ENCODE data around the gene STRA8.

The STRA8 gene

DNA sequence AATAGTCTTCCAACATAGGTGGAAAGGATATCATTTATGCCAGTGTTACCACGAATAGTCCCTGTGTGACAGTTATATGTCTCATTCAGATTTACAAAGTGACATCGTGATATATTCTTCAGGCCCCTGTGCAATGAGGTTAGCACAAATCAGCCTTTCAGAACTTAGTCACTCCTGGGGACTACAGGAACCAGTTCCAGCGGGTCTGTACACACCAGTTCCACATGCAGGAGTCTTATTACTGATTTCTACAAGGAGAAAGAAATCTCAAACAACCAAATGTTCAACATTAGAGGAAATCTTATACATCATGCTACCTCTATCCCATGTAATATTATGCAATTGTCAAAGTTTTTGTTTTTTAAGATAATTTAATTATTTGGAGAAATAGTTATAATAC, 17.9 kb upstream of the STRA8 start:
- no peaks in the 10 kb centered on the region for H3K36me3 ChIP-seq (ENCODE audit: control insufficient read depth, insufficient read depth, low read length)
- DNase-seq (ENCODE audit: extremely low read depth, insufficient read length) = no peak
- no peak overlapping the region for H3K4me3 ChIP-seq (replicated peaks; ENCODE audit: low read depth, low read length)
- TF ChIP-seq, protein P1, sequence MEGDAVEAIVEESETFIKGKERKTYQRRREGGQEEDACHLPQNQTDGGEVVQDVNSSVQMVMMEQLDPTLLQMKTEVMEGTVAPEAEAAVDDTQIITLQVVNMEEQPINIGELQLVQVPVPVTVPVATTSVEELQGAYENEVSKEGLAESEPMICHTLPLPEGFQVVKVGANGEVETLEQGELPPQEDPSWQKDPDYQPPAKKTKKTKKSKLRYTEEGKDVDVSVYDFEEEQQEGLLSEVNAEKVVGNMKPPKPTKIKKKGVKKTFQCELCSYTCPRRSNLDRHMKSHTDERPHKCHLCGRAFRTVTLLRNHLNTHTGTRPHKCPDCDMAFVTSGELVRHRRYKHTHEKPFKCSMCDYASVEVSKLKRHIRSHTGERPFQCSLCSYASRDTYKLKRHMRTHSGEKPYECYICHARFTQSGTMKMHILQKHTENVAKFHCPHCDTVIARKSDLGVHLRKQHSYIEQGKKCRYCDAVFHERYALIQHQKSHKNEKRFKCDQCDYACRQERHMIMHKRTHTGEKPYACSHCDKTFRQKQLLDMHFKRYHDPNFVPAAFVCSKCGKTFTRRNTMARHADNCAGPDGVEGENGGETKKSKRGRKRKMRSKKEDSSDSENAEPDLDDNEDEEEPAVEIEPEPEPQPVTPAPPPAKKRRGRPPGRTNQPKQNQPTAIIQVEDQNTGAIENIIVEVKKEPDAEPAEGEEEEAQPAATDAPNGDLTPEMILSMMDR (IDR thresholded peaks at IDR 0.05; ENCODE audit: insufficient read depth, low read length, poor library complexity, severe bottlenecking) = no peak
- H3K27me3 ChIP-seq (replicated peaks; ENCODE audit: control insufficient read depth, insufficient read depth, low read length) = no peaks in the 10 kb centered on the region

DNA sequence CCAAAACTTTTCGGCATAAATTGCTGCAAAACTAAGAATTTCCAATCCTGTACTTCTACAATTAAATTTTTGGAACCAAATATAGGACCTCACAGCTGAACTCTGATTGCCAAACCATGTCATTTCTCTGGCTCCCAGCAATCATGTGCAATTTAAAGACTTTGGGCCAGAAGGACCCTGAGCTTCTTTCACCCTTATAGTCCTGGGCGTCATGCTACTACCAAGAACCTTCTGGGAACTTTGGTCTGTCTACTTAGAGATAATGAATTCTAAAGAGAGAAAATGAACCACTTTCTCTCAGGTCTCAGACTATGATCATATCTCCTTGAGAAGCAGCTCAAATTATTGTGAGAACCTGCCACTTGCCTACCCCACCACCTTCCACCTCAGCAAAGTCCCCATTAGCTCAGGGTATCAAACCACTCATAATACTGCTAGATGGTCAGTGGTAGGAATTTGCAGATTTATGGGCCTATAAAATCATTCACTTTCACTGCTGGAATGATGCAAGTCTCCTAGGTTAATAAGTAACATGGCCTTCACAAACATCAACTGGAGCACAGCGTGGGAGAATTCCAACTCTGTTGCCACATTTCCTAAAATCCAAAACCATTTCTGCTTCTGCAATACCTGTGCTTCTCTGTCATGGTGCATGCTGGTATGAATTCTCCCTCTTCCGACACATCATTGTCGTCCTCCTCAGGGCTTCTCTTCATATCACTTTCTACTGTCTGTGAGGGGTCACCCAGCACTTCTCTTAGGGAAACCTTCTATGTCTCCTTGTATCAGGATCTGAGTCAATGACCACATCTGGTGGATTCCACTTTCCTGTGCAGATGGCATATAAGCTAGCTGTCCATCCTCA, 15.8 kb upstream of the STRA8 start:
- no peak for DNase-seq (ENCODE audit: extremely low read depth, insufficient read length)
- no peaks in the 10 kb centered on the region for H3K27me3 ChIP-seq (replicated peaks; ENCODE audit: control insufficient read depth, insufficient read depth, low read length)
- no peak overlapping the region for H3K4me3 ChIP-seq (replicated peaks; ENCODE audit: low read depth, low read length)
- no peaks in the 10 kb centered on the region for H3K36me3 ChIP-seq (ENCODE audit: control insufficient read depth, insufficient read depth, low read length)
- TF ChIP-seq, protein P1 (IDR thresholded peaks at IDR 0.05; ENCODE audit: insufficient read depth, low read length, poor library complexity, severe bottlenecking) = no peak

DNA sequence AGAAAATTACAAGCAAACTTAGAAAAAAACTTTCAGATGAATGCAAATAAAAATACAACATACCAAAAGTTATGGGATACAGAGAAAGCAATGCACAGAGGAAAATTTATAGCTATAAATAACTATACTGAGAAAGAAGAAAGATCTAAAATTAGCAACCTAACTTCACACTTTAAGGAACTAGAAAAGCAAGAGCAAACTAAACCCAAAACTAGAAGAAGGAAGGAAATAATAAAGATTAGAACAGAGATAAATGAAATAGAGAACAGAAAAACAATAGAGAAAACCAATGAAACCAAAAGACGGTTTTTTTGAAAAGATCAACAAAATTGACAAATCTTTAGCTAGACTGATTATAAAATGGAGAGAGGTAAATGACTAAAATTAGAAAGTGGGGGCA, 9.6 kb upstream of the STRA8 start:
- Histone ChIP-seq H3K36me3 (ENCODE audit: control insufficient read depth, insufficient read depth, low read length) (no peaks in the 10 kb centered on the region), H3K4me3 (replicated peaks; ENCODE audit: low read depth, low read length) (no peak overlapping the region), H3K27me3 (replicated peaks; ENCODE audit: control insufficient read depth, insufficient read depth, low read length) (no peaks in the 10 kb centered on the region)
- no peak for DNase-seq (ENCODE audit: extremely low read depth, insufficient read length)
- TF ChIP-seq, protein P1 (IDR thresholded peaks at IDR 0.05; ENCODE audit: insufficient read depth, low read length, poor library complexity, severe bottlenecking) = no peak

DNA sequence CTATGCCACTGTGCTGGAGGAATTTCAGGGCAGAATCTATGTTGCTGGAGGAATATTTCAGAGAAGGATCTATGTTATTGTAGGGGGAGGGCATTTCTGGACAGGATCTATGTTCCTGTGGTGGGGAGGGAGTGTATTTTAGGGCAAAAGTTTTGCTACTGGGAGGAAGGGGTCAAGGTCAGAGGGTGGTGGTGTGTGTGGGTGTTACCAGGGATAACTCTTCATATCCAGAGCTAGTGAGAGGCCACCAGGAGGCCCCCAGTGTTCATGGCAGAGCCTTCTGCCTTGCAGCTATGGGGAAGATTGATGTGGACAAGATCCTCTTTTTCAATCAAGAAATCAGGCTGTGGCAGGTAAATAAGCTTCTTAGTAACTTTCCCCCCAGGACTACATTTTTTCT, 2.0 kb upstream of the STRA8 start:
- TF ChIP-seq, protein P1 (IDR thresholded peaks at IDR 0.05; ENCODE audit: insufficient read depth, low read length, poor library complexity, severe bottlenecking) = no peak
- DNase-seq (ENCODE audit: extremely low read depth, insufficient read length) = no peak
- no peak overlapping the region for H3K4me3 ChIP-seq (replicated peaks; ENCODE audit: low read depth, low read length)
- no peaks in the 10 kb centered on the region for H3K36me3 ChIP-seq (ENCODE audit: control insufficient read depth, insufficient read depth, low read length)
- no peaks in the 10 kb centered on the region for H3K27me3 ChIP-seq (replicated peaks; ENCODE audit: control insufficient read depth, insufficient read depth, low read length)

- no peak overlapping the region for H3K4me3 ChIP-seq (replicated peaks; ENCODE audit: low read depth, low read length)
- no peaks in the 10 kb centered on the region for H3K36me3 ChIP-seq (ENCODE audit: control insufficient read depth, insufficient read depth, low read length)
- DNase-seq (ENCODE audit: extremely low read depth, insufficient read length) = no peak
- no peaks in the 10 kb centered on the region for H3K27me3 ChIP-seq (replicated peaks; ENCODE audit: control insufficient read depth, insufficient read depth, low read length)
- TF ChIP-seq, protein P1 (IDR thresholded peaks at IDR 0.05; ENCODE audit: insufficient read depth, low read length, poor library complexity, severe bottlenecking) = no peak
Measured at GRCh38 chr7:135232087-135232486, 1.6 kb upstream of the STRA8 start.

Measured in GM06990 (cell line).